Measurements from ENCODE around the gene CORO6. TPM values are rescaled to one million over a fixed set of nuclear protein-coding genes. Genes with fewer than 3 reads are reported as not detected.

Gene CORO6
- total RNA-seq, 1 donor = 20.3 TPM

DNA sequence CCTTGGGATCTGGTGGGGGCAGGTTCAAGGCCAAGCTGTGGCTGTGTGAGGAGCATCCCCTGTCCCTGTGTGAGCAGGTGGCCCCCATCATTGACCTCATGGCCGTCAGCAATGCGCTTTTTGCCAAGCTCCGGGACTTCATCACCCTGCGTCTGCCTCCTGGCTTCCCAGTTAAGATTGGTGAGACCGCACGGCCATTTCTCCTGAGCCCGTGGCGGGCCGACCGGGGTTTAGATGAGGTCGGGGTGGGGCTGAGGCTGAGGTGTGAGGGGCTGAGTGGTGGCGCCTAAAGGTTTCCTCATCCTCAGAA lies 10.7 kb downstream of the CORO6 start:
- H3K36me3 ChIP-seq (ENCODE audit: insufficient read depth, low read length) = no peaks in the 10 kb centered on the region
- no peak overlapping the region for H3K27ac ChIP-seq (ENCODE audit: low read depth, low read length)
- no peaks in the 10 kb centered on the region for H3K79me2 ChIP-seq (ENCODE audit: insufficient read depth, low read length)
- H4K20me1 ChIP-seq (ENCODE audit: insufficient read depth, low read length) = no peaks in the 10 kb centered on the region
- peak; percentile 59 for DNase-seq (ENCODE audit: insufficient read length, low spot score, missing footprints)
- H3K9me3 ChIP-seq (ENCODE audit: low read depth, low read length) = no peaks in the 10 kb centered on the region
- no peak overlapping the region for H2AFZ ChIP-seq (ENCODE audit: low read length)
- TF ChIP-seq CTCF (IDR thresholded peaks at IDR 0.05; ENCODE audit: extremely low read depth, low read depth, low read length) = no peak
- H3K4me2 ChIP-seq (ENCODE audit: insufficient read depth, low read length) = no peak overlapping the region
- H3K27me3 ChIP-seq (ENCODE audit: insufficient read depth, low read length) = no peaks in the 10 kb centered on the region
- H3K4me1 ChIP-seq (ENCODE audit: insufficient read depth, low read length) = peaks cover 6% of the 10 kb centered on the region
- no peak overlapping the region for H3K4me3 ChIP-seq (ENCODE audit: insufficient read depth, low read length)

- no peaks in the 10 kb centered on the region for H3K36me3 ChIP-seq (ENCODE audit: insufficient read depth, low read length)
- H3K27ac ChIP-seq (ENCODE audit: low read depth, low read length) = no peak overlapping the region
- no peaks in the 10 kb centered on the region for H3K79me2 ChIP-seq (ENCODE audit: insufficient read depth, low read length)
- peak; percentile 74 for DNase-seq (ENCODE audit: insufficient read length, low spot score, missing footprints)
- no peak overlapping the region for H2AFZ ChIP-seq (ENCODE audit: low read length)
- TF ChIP-seq CTCF (IDR thresholded peaks at IDR 0.05; ENCODE audit: extremely low read depth, low read depth, low read length) = no peak
- H3K9me3 ChIP-seq (ENCODE audit: low read depth, low read length) = no peaks in the 10 kb centered on the region
- H4K20me1 ChIP-seq (ENCODE audit: insufficient read depth, low read length) = no peaks in the 10 kb centered on the region
- H3K4me1 ChIP-seq (ENCODE audit: insufficient read depth, low read length) = peaks cover 6% of the 10 kb centered on the region
- no peak overlapping the region for H3K4me2 ChIP-seq (ENCODE audit: insufficient read depth, low read length)
- no peaks in the 10 kb centered on the region for H3K27me3 ChIP-seq (ENCODE audit: insufficient read depth, low read length)
- no peak overlapping the region for H3K4me3 ChIP-seq (ENCODE audit: insufficient read depth, low read length)
These were observed 11.2 kb downstream of the CORO6 start for GRCh38 chr17:29611351-29612093.

DNA sequence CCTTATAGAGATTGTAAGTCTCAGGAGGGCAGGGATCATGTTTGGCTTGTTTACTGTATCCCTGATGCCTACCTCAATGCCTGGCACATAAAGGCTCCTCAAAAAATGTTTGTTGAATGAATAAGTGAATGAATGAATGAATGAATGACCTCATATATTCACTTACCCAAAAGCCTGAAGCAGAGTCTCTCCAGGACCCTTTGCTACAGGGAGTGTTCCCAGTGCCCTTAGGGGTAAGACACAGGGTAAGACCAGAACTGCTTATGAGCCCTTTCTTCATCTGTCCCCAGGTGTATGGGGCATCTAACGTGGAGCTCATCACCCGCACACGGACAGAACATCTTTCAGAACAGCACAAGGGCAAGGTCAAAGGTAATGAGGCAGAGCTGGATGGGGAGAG lies 12.3 kb downstream of the CORO6 start:
- no peaks in the 10 kb centered on the region for H3K79me2 ChIP-seq (ENCODE audit: insufficient read depth, low read length)
- H3K36me3 ChIP-seq (ENCODE audit: insufficient read depth, low read length) = no peaks in the 10 kb centered on the region
- no peak overlapping the region for H3K4me3 ChIP-seq (ENCODE audit: insufficient read depth, low read length)
- peak; percentile 60 for DNase-seq (ENCODE audit: insufficient read length, low spot score, missing footprints)
- H3K27me3 ChIP-seq (ENCODE audit: insufficient read depth, low read length) = no peaks in the 10 kb centered on the region
- H3K4me2 ChIP-seq (ENCODE audit: insufficient read depth, low read length) = no peak overlapping the region
- no peak overlapping the region for H2AFZ ChIP-seq (ENCODE audit: low read length)
- no peak overlapping the region for H3K27ac ChIP-seq (ENCODE audit: low read depth, low read length)
- TF ChIP-seq CTCF (IDR thresholded peaks at IDR 0.05; ENCODE audit: extremely low read depth, low read depth, low read length) = no peak
- H3K9me3 ChIP-seq (ENCODE audit: low read depth, low read length) = no peaks in the 10 kb centered on the region
- H4K20me1 ChIP-seq (ENCODE audit: insufficient read depth, low read length) = no peaks in the 10 kb centered on the region
- H3K4me1 ChIP-seq (ENCODE audit: insufficient read depth, low read length) = peaks cover 6% of the 10 kb centered on the region

GRCh38 chr17:29608986-29609385 lies 13.7 kb downstream of the CORO6 start:
- H3K4me1 ChIP-seq (ENCODE audit: insufficient read depth, low read length) = peaks cover 6% of the 10 kb centered on the region
- no peak overlapping the region for H3K27ac ChIP-seq (ENCODE audit: low read depth, low read length)
- H3K79me2 ChIP-seq (ENCODE audit: insufficient read depth, low read length) = no peaks in the 10 kb centered on the region
- H3K4me2 ChIP-seq (ENCODE audit: insufficient read depth, low read length) = no peak overlapping the region
- H2AFZ ChIP-seq (ENCODE audit: low read length) = no peak overlapping the region
- TF ChIP-seq CTCF (IDR thresholded peaks at IDR 0.05; ENCODE audit: extremely low read depth, low read depth, low read length) = no peak
- no peaks in the 10 kb centered on the region for H4K20me1 ChIP-seq (ENCODE audit: insufficient read depth, low read length)
- H3K9me3 ChIP-seq (ENCODE audit: low read depth, low read length) = no peaks in the 10 kb centered on the region
- no peak overlapping the region for H3K4me3 ChIP-seq (ENCODE audit: insufficient read depth, low read length)
- H3K27me3 ChIP-seq (ENCODE audit: insufficient read depth, low read length) = no peaks in the 10 kb centered on the region
- H3K36me3 ChIP-seq (ENCODE audit: insufficient read depth, low read length) = no peaks in the 10 kb centered on the region
- peak; percentile 39 for DNase-seq (ENCODE audit: insufficient read length, low spot score, missing footprints)

Measured in osteoblast (primary cell).